SH-SY5Y (cell line): ENCODE measurements around the gene CHST11.

Experiments used
- GATA2 ChIP-seq: IDR thresholded peaks from 2 replicates; pipeline ENCODE4 v1.6.1; 2011; ENCODE audit warnings: mild to moderate bottlenecking, low read depth, low read length
- GATA3 ChIP-seq: IDR thresholded peaks from 2 replicates; pipeline ENCODE4 v1.6.1; 2011; ENCODE audit warnings: low read depth, mild to moderate bottlenecking, low read length, moderate library complexity

Gene CHST11

DNA sequence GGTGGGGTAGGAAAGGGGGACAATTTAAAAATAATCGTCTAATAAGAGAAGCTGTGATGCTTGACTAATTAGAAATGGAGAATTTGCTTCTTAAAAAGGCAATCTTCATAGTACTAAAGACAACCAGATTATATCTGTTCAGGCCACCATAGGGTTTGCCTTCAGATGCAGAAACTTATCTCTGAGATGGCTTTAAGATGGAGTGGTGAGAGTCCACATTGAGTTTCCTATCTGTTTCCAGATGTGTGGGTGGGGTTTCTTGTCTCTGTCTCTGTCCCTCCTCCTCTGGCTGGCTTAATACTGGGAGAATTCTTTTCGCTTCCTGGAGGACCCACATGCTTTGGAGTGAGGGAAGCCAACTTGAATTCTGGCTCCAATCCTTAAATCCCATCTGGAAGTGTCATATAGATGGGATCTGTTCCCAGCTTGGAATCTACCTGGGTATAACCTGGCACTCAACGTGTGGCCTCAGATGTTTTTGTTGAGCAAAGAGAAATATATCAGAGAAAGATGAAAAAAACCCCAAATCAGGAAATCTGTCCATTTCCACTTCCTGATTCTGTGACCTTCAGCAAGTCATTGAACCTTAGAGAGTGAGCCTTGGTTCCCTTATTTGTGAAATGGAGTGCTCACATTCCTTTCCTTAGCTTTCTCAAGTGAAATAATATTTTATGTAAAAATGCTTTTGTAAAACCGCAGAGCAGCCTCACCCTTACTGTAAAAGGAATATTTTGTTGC, 66.4 kb downstream of the CHST11 start:
- TF ChIP-seq GATA2 (no peak), GATA3 (no peak)

- TF ChIP-seq GATA3 (no peak), GATA2 (no peak)
Observed at GRCh38 chr12:104524034-104524832, 67.5 kb downstream of the CHST11 start.

DNA sequence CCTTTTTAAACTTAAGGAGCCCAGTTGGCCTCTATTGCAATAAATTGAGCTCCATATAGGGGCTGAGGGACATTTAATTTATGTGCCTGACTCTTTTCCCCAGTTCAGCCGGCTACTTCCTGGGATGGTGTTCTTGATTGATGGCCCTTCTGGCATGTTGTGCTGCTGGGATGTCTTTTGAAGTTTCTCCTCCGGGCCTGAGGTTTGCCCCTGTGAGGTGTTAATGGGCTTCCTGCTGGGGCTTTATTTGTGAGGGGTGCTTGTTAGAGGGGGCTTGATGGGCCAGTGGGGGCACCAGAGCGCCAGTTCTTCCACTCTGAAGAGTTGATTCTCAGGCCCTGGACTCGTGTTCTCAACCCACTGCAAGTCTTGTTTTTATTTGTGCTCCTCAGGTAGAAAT, 69.6 kb downstream of the CHST11 start:
- TF ChIP-seq GATA3 (no peak), GATA2 (no peak)

GRCh38 chr12:104526751-104527150, 70.0 kb downstream of the CHST11 start:
- no peak for TF ChIP-seq GATA2
- no peak for TF ChIP-seq GATA3

DNA sequence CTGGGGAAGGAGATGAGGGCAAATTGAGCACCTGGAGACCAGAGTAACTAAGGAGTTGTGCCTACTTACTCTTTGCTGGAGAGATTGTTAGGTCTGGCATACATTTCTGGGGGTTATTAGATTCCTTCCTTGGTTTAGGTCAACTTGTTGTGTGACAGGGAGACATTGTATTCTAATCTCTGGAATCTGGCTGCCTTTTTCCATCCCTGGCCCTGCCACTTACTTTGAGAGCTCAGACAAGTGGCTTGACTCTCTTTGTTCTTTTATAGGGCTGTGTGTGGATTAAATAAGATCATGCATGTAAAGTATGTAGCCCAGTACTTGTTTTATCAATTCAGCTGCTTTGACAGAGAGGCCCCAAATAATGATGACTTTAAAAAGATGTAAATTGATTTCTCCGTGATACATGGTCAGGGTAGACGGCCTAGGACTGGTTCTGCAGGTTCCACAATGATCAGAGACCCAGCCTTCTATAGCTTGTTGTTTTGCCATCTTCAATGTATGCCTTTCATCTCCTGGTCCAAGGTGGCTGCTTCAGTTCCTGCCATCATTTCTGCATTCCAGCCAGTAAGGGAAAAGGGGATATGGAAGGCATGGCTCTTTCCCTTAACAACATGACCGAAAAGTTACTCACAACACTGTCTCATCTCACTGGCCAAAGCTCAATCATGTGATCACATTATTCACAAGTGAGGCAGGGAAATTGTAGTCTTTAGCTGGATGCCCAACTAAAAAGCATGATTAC, 72.6 kb downstream of the CHST11 start:
- no peak for TF ChIP-seq GATA2
- no peak for TF ChIP-seq GATA3

- TF ChIP-seq GATA2 (no peak), GATA3 (no peak)
Observed at GRCh38 chr12:104532636-104533035, 75.9 kb downstream of the CHST11 start.

DNA sequence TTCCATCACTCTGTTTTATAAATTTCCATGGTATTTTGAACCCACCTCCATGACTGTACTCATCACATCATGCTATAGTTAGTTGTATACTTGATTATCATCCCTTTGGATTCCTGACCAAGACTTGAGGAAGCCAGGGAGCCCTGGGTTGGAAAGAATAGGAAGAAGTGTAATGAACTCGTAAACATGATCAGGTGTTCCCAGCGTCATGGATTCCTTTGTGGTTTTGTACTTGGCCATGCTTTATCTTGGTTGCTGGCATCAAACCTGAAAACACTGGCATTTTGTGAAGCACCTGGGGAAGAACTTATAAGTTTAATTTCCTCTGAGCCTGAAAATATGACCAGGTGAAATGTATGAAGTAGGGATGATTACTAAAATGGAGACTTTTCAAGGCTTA, 76.4 kb downstream of the CHST11 start:
- TF ChIP-seq GATA2 (no peak), GATA3 (no peak)

- TF ChIP-seq GATA2 (no peak), GATA3 (no peak)
Observed at GRCh38 chr12:104534162-104534856, 77.6 kb downstream of the CHST11 start.

DNA sequence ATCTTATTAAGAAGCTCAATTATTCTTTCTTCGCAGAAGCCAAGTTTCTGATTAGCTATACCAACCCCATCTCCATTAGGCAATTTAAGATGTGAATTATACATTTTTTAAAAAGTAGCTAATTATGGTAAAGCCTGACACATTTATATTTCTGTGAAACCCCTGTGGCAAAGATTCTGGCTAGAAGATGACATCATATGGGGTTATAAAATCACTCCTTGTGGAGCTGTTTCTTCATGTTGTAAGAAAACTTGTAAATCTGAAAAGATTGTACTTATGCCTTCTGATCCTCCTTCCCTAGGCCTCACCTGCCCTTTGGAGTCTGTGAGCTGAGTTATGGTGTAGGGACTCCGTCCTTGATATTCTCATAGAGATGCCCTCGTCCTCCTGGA, 78.1 kb downstream of the CHST11 start:
- TF ChIP-seq GATA3: no peak

GRCh38 chr12:104535369-104535768, 78.6 kb downstream of the CHST11 start:
- TF ChIP-seq GATA3: no peak
- TF ChIP-seq GATA2: no peak

DNA sequence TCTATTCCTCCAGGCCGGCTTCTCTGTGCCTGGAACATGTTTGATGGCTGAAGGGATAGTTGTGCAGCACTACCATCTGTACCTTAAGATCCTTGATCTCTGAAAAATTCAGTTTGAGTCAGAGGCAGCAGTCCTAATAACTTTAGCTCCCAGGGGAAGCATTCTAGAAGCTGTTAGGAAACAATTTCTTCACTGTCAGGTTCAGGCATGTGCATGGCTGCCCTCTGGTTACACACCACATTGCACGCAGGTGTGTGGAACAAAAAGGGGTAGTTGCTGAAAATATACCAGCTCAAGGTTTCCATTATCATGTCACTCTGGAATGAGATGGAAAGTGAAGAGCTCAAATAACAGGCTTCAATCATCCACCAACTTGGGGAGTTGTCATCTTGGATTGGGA, 80.1 kb downstream of the CHST11 start:
- no peak for TF ChIP-seq GATA3
- TF ChIP-seq GATA2: no peak

DNA sequence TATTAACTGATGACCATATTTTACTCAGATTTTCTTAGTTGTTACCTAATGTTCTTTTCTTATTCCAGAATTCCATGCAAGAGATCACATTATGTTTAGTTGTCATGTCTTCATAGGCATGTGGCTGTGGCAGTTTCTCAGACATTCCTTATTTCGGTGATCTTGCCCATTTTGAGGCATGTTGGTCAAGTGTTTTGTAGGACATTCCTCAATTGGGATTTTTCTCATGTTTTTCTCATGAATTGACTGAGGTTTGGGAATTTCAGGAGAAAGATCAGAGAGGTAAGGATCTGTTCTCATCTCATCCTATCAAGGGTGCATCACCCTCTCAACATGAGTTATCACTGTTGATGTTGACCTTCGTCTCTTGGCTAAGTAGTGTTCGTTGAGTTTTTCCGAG, 81.3 kb downstream of the CHST11 start:
- TF ChIP-seq GATA3: no peak
- TF ChIP-seq GATA2: no peak

DNA sequence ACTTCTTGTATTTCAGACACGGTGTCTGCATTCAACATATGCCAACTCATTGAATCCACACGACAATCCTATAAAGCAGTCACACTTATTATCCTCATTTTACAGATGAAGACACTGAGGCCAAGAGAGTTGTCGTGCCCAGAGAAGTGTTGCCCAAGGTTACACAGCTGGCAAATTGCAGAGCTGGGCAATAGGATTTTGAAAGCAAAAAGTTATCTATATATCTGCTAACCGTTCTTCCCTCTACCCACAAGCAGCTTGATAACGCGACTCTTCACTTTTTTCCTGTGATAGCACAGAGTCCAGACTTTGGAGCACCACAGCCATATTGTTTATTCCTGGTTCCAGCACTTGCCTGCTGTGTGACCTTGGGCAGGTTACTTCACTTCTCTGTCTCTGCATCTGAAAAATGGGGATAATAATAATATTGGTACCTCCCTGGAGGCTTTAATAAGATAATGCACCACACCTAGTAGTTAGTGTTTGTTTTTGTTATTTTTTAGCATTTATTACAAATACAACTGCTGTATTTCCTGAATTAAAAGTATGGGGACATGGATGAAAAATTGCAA, 82.2 kb downstream of the CHST11 start:
- TF ChIP-seq GATA2 (no peak), GATA3 (no peak)

GRCh38 chr12:104544836-104545235, 88.1 kb downstream of the CHST11 start:
- TF ChIP-seq GATA2 (no peak), GATA3 (no peak)

DNA sequence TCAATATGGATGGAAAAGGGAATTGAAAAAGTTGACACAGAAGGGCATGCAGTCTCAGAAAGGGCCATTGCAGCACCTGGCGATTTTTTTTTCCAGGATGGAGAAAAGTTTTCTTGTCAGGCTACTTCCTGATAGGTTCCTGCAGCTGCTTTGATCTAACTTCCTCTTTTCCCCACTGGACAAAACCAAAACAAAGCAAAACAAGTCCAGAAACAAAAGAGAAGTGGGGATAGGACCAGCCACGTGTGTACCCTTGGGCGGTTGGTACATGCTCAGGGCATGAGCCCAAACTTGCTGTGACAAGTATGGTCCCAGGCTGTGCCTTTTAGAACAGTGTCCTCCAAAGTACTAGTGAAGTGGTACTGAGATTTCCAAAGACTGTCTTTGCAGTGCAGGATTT, 89.8 kb downstream of the CHST11 start:
- TF ChIP-seq GATA3: no peak
- TF ChIP-seq GATA2: no peak
